Measurements from ENCODE around the gene TAF1D.

TAF1D gene

DNA sequence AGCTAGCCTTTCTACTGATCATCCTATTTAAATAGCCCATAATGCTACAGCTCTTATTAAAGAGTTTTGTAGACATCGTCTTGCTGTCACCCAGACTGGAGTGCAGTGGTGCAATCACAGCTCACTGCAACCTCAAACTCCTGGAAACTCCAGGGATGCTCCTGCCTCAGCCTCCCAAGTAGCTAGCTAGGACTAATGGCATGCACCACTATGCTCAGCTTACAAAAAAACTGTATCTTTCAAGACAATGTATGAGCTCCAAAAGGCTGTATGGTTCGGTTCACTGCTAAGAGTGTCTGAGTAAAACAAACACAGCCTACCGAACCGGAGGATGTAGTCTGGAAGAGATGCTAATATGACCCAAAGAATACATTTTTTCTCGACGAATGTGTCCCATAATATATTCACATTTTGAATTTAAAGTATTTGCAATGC is 2.6 kb downstream of the TAF1D start:
- peak; percentile 5 to 25 for DNase-seq
- TF ChIP-seq POLR2A (IDR thresholded peaks at IDR 0.05; ENCODE audit: low read length) (no peak), GATA1 (IDR thresholded peaks at IDR 0.05; ENCODE audit: low read depth, low read length) (no peak)

- TF ChIP-seq GATA1 (IDR thresholded peaks at IDR 0.05; ENCODE audit: low read depth, low read length) = no peak
- no peak for TF ChIP-seq POLR2A (IDR thresholded peaks at IDR 0.05; ENCODE audit: low read length)
- DNase-seq = peak; percentile 12 to 38
These were observed 3.2 kb downstream of the TAF1D start for GRCh38 chr11:93737904-93738612.

GRCh38 chr11:93736129-93736528 is 5.2 kb downstream of the TAF1D start:
- DNase-seq = no peak
- TF ChIP-seq POLR2A (IDR thresholded peaks at IDR 0.05; ENCODE audit: low read length) (no peak), GATA1 (IDR thresholded peaks at IDR 0.05; ENCODE audit: low read depth, low read length) (no peak)

GRCh38 chr11:93735627-93736026 is 5.7 kb downstream of the TAF1D start:
- TF ChIP-seq POLR2A (IDR thresholded peaks at IDR 0.05; ENCODE audit: low read length) (no peak), GATA1 (IDR thresholded peaks at IDR 0.05; ENCODE audit: low read depth, low read length) (no peak)
- DNase-seq = no peak

DNA sequence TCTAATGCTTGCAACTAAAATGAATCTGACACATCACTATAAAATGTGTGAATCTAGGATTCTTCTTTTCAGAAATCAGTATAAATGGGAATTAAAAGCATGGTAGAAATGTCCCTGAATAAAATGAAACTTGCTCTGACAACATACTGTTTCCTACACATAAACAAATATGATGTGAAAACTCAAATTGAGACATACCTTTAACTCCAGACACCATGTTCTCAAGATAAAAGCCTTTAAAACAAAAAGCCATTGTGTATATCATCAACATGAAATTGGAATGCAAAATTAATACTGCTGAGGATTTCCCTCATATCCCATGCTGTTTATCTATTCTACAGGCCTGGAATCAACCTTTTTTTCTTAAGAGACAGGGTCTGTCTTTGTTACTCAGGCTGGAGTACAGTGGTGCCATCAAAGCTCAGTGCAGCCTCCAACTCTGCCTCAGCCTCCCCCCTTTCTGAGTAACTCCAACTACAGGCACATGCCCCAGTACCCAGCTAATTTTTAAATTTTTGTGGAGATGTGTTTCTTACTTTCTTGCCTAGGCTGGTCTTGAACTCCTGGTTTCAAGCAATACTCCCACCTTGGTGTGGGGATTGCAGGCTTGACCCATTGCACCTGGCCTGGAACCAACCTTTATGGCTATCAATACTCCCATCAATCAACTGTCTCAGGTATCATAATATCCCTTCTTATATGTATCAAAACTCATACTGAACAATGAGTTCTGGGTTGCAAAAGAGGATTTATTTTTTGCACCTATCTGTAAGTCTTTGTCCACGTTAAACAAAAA is 6.7 kb downstream of the TAF1D start:
- peak; percentile 25 for TF ChIP-seq POLR2A (IDR thresholded peaks at IDR 0.05; ENCODE audit: low read length)
- no peak for TF ChIP-seq GATA1 (IDR thresholded peaks at IDR 0.05; ENCODE audit: low read depth, low read length)
- DNase-seq = no peak

GRCh38 chr11:93733474-93733873 is 7.8 kb downstream of the TAF1D start:
- TF ChIP-seq POLR2A (IDR thresholded peaks at IDR 0.05; ENCODE audit: low read length) (no peak), GATA1 (IDR thresholded peaks at IDR 0.05; ENCODE audit: low read depth, low read length) (no peak)

GRCh38 chr11:93732237-93732892 is 8.9 kb downstream of the TAF1D start:
- no peak for DNase-seq
- no peak for TF ChIP-seq POLR2A (IDR thresholded peaks at IDR 0.05; ENCODE audit: low read length)

More at GRCh38 chr11:93733474-93733873, 7.8 kb downstream of the TAF1D start:
- DNase-seq = no peak

DNA sequence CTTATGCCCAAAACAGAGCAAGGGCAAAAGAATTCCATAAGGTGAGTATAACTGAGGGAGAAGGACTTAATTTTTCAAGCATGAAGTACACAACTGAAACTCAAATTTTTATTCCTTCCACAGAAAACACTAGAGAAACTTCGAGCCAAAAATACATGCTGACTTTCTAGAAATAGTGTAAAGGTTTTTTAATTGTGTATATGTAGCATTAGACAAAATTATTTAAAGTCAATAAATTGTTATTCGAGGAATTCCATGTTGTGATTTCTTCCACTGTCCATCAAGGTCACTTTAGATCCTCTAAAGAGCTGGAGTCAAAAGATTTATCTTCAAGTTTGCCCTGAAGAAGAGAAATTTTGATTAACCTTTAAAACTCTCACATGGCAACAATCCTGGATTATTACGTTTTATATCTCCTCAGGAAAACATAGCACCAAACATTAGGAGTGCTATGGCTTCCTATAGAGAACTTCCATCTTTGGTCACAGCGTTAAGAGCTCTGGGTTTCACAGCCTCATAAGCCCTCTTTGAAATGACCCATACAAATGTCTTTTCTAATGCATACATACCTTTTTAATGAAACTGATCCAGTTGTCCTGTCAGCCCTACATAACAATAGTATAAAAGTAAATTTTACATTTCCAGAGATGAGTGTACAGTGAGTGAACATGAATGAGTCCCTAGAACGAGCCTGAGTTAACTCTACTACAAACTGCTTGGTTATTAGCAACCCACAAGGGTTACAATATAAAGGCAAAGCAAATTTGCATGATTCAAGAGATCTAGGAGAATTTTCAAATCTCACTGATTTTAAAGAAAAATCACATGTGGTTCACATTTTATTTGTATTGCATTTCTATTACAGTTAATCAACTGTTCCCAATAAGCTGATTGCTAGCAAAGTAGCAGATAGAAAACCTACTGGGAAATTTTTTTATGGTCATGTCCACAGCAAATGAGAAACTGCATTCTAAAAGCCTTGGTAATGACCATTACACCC is 10.9 kb downstream of the TAF1D start:
- no peak for DNase-seq
- no peak for TF ChIP-seq POLR2A (IDR thresholded peaks at IDR 0.05; ENCODE audit: low read length)
- no peak for TF ChIP-seq GATA1 (IDR thresholded peaks at IDR 0.05; ENCODE audit: low read depth, low read length)

GRCh38 chr11:93729129-93729616 is 12.1 kb downstream of the TAF1D start:
- no peak for DNase-seq
- TF ChIP-seq GATA1 (IDR thresholded peaks at IDR 0.05; ENCODE audit: low read depth, low read length) (no peak), POLR2A (IDR thresholded peaks at IDR 0.05; ENCODE audit: low read length) (peak; percentile 42)

DNA sequence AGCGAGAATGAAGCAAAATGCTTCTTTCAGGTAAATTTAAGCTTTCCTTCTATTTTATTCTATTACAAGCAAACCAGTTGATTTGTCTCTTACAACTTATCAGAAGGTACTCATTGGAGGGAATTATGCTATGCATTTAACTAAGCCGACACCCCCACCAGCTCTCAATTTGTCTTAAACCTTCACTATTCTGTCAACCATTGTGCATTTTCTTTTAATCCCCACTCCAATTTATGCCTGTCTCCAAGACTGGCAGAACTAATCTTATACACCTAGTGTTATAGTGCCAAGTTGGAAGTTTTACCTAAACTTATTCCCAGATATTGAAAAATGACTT is 12.5 kb downstream of the TAF1D start:
- no peak for TF ChIP-seq GATA1 (IDR thresholded peaks at IDR 0.05; ENCODE audit: low read depth, low read length)
- TF ChIP-seq POLR2A (IDR thresholded peaks at IDR 0.05; ENCODE audit: low read length) = peak; percentile 54
- DNase-seq = no peak

- TF ChIP-seq GATA1 (IDR thresholded peaks at IDR 0.05; ENCODE audit: low read depth, low read length) (no peak), POLR2A (IDR thresholded peaks at IDR 0.05; ENCODE audit: low read length) (no peak)
- peak in 1 of 2 experiments; percentile 13 for DNase-seq
These were observed 13.1 kb downstream of the TAF1D start for GRCh38 chr11:93727985-93728791.

DNA sequence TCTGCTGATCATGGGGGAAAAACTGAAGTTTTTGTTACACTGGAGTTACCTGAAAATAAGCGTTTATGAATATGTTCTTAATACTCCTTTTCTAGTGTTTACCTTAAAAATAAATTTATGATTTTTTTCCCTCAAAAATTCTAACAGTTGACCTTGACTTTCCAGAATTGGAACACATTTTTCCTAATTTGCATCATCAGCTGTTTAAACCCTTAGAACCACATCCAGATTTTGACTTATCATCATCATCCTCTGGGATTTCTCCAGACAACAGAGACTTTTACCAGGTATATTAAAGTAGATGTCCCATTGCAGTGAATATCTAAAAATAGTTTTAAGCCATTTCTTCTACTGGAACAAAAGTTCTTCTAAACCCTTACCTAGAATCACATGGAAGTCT is 17.2 kb downstream of the TAF1D start:
- TF ChIP-seq POLR2A (IDR thresholded peaks at IDR 0.05; ENCODE audit: low read length) (no peak), GATA1 (IDR thresholded peaks at IDR 0.05; ENCODE audit: low read depth, low read length) (no peak)

More for the DNA sequence above, 17.2 kb downstream of the TAF1D start:
- DNase-seq = no peak
